GM10266 (cell line): Measurements from ENCODE around the gene HSD17B2.

Source experiments
- DNase-seq: peaks from one replicate; pipeline ENCODE4 v3.0.0; 2012; ENCODE audit errors: extremely low spot score
- CTCF ChIP-seq: IDR thresholded peaks from 2 replicates; pipeline ENCODE4 v1.5.1; 2012; ENCODE audit warnings: mild to moderate bottlenecking, low read depth; ENCODE audit not compliant: control insufficient read depth, insufficient read depth; ENCODE audit errors: missing control alignments

HSD17B2 gene

GRCh38 chr16:82119405-82119804, 84.4 kb downstream of the HSD17B2 start:
- DNase-seq: no peak
- no peak for TF ChIP-seq CTCF

- no peak for DNase-seq
- TF ChIP-seq CTCF: no peak
Observed at GRCh38 chr16:82124651-82125050, 89.6 kb downstream of the HSD17B2 start.

- no peak for DNase-seq
- no peak for TF ChIP-seq CTCF
Observed at GRCh38 chr16:82129881-82130280, 94.8 kb downstream of the HSD17B2 start.

GRCh38 chr16:82133798-82134197, 98.7 kb downstream of the HSD17B2 start:
- no peak for TF ChIP-seq CTCF
- DNase-seq: no peak

GRCh38 chr16:82134846-82135245, 99.8 kb downstream of the HSD17B2 start:
- DNase-seq: no peak
- TF ChIP-seq CTCF: no peak

GRCh38 chr16:82135844-82136243, 100.8 kb downstream of the HSD17B2 start:
- DNase-seq: no peak
- TF ChIP-seq CTCF: no peak

- no peak for TF ChIP-seq CTCF
- no peak for DNase-seq
Observed at GRCh38 chr16:82136956-82137821, 102.1 kb downstream of the HSD17B2 start.
